ENCODE results near the gene NEURL4. TPM values are rescaled to one million over a fixed set of nuclear protein-coding genes. Genes with fewer than 3 reads are reported as not detected.

The NEURL4 gene
- total RNA-seq, 1 experiment from 2014 or later, result 46.5 TPM

- no peaks in the 10 kb centered on the region for H3K9me3 ChIP-seq (ENCODE audit: insufficient read depth, low read depth)
- POLR2A ChIA-PET (ENCODE audit: unreplicated experiment), result interaction anchor here (0.6 to 0.7 kb wide), 2 partner anchors 23 to 312 kb away, joined by 3 to 11 read pairs; partner anchors contain the start of gene SLC16A13
Measured at GRCh38 chr17:7347630-7348477, 18.7 kb upstream of the NEURL4 start.

GRCh38 chr17:7346761-7347614 is 17.9 kb upstream of the NEURL4 start:
- peaks cover 18% of the 10 kb centered on the region for H3K79me2 ChIP-seq (ENCODE audit: low read depth)
- H4K20me1 ChIP-seq (ENCODE audit: insufficient read depth), result no peaks in the 10 kb centered on the region
- TF ChIP-seq EZH2 (IDR thresholded peaks at IDR 0.05; ENCODE audit: low read depth), result no peak
- no peak for TF ChIP-seq CTCF (conservative IDR thresholded peaks at IDR 0.05)
- H3K27me3 ChIP-seq (ENCODE audit: insufficient read depth, low read depth), result peaks cover 13% of the 10 kb centered on the region
- intact Hi-C loops (cut with micrococcal nuclease; ENCODE audit: unreplicated experiment), result loop anchor here (1.0 kb wide), 1 partner anchor 66 kb away; the partner anchor contains the start of gene SLC2A4
- H3F3A ChIP-seq (ENCODE audit: insufficient read depth, low read depth), result peaks cover 27% of the 10 kb centered on the region
- H3K4me3 ChIP-seq, result no peak overlapping the region
- no peaks in the 10 kb centered on the region for H3K9me3 ChIP-seq (ENCODE audit: insufficient read depth, low read depth)
- peaks cover 7% of the 10 kb centered on the region for H3K4me1 ChIP-seq (replicated peaks; ENCODE audit: insufficient read depth)
- no peak for DNase-seq
- H3K9me2 ChIP-seq (ENCODE audit: insufficient read depth), result no peaks in the 10 kb centered on the region
- no peaks in the 10 kb centered on the region for H3K36me3 ChIP-seq (ENCODE audit: low read depth)
- H3K4me2 ChIP-seq, result no peak overlapping the region
- POLR2A ChIA-PET (ENCODE audit: unreplicated experiment), result no interaction called here
- no TSS peak for BruUV-seq (replicated peaks)
- H2AFZ ChIP-seq, result no peak overlapping the region
- H3K27ac ChIP-seq, result no peak overlapping the region
- CTCF ChIA-PET, result no interaction called here

More at GRCh38 chr17:7347630-7348477, 18.7 kb upstream of the NEURL4 start:
- Histone ChIP-seq H3K27ac (no peak overlapping the region), H3K36me3 (ENCODE audit: low read depth) (no peaks in the 10 kb centered on the region), H3K27me3 (ENCODE audit: insufficient read depth, low read depth) (peaks cover 8% of the 10 kb centered on the region; the same call in 1 of the 2 replicates), H3K4me2 (no peak overlapping the region), H2AFZ (no peak overlapping the region), H3K79me2 (ENCODE audit: low read depth) (peaks cover 24% of the 10 kb centered on the region), H3K4me3 (no peak overlapping the region), H3K9me2 (ENCODE audit: insufficient read depth) (no peaks in the 10 kb centered on the region), H3F3A (ENCODE audit: insufficient read depth, low read depth) (peaks cover 34% of the 10 kb centered on the region), H4K20me1 (ENCODE audit: insufficient read depth) (no peaks in the 10 kb centered on the region), H3K4me1 (replicated peaks; ENCODE audit: insufficient read depth) (peaks cover 12% of the 10 kb centered on the region)
- CTCF ChIA-PET, result no interaction called here
- TF ChIP-seq EZH2 (IDR thresholded peaks at IDR 0.05; ENCODE audit: low read depth) (no peak), CTCF (conservative IDR thresholded peaks at IDR 0.05) (no peak)
- no TSS peak for BruUV-seq (replicated peaks)
- DNase-seq, result no peak
- intact Hi-C loops (cut with micrococcal nuclease; ENCODE audit: unreplicated experiment), result no loop called here

GRCh38 chr17:7343250-7343649 is 14.1 kb upstream of the NEURL4 start:
- Histone ChIP-seq H3K36me3 (ENCODE audit: low read depth) (no peaks in the 10 kb centered on the region), H3K4me1 (replicated peaks; ENCODE audit: insufficient read depth) (no peaks in the 10 kb centered on the region), H3K27me3 (ENCODE audit: insufficient read depth, low read depth) (peaks cover 13% of the 10 kb centered on the region), H3K79me2 (ENCODE audit: low read depth) (no peaks in the 10 kb centered on the region), H2AFZ (no peak overlapping the region), H3K27ac (no peak overlapping the region), H3K4me2 (no peak overlapping the region), H3K9me2 (ENCODE audit: insufficient read depth) (no peaks in the 10 kb centered on the region), H4K20me1 (ENCODE audit: insufficient read depth) (no peaks in the 10 kb centered on the region), H3K4me3 (no peak overlapping the region), H3K9me3 (ENCODE audit: insufficient read depth, low read depth) (no peaks in the 10 kb centered on the region), H3F3A (ENCODE audit: insufficient read depth, low read depth) (peaks cover 8% of the 10 kb centered on the region; the same call in 1 of the 2 replicates)
- no TSS peak for BruUV-seq (replicated peaks)
- DNase-seq, result no peak
- intact Hi-C loops (cut with micrococcal nuclease; ENCODE audit: unreplicated experiment), result no loop called here
- TF ChIP-seq EZH2 (IDR thresholded peaks at IDR 0.05; ENCODE audit: low read depth) (no peak), CTCF (conservative IDR thresholded peaks at IDR 0.05) (no peak)
- POLR2A ChIA-PET (ENCODE audit: unreplicated experiment), result interaction anchor here (0.6 kb wide), 2 partner anchors 77 to 298 kb away, joined by 3 to 4 read pairs; no protein-coding TSS in a partner anchor
- CTCF ChIA-PET, result no interaction called here

Data from PC-9 (cell line).